GM10266 (cell line): ENCODE data around the gene CBY1.

Experiments used
- DNase-seq: peaks from one replicate; pipeline ENCODE4 v3.0.0; 2012; ENCODE audit errors: extremely low spot score
- CTCF ChIP-seq: IDR thresholded peaks from 2 replicates; pipeline ENCODE4 v1.5.1; 2012; ENCODE audit warnings: mild to moderate bottlenecking, low read depth; ENCODE audit not compliant: control insufficient read depth, insufficient read depth; ENCODE audit errors: missing control alignments

Gene CBY1

GRCh38 chr22:38715852-38716251 lies 59.4 kb downstream of the CBY1 start:
- TF ChIP-seq CTCF = no peak
- DNase-seq = no peak

- DNase-seq = no peak
- no peak for TF ChIP-seq CTCF
Measured at GRCh38 chr22:38716271-38716670, 59.8 kb downstream of the CBY1 start.

DNA sequence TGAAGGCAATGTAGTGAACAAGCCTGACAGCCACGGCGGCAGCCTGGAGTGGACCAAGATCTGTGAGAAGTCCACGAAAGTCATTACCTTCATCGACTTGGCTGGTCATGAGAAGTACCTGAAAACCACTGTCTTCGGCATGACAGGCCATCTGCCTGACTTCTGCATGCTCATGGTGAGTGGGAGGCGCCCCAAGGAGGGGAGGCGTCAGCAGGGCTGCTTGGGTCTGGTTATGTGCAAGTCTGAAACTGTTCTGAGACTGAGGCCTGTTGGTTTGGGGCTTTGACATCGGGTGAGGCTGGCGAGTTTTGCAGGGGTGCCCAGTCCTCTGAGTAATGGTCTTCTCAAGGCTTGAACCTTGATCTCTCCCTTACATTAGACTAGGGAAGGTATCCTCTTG lies 60.4 kb downstream of the CBY1 start:
- DNase-seq = no peak
- no peak for TF ChIP-seq CTCF

DNA sequence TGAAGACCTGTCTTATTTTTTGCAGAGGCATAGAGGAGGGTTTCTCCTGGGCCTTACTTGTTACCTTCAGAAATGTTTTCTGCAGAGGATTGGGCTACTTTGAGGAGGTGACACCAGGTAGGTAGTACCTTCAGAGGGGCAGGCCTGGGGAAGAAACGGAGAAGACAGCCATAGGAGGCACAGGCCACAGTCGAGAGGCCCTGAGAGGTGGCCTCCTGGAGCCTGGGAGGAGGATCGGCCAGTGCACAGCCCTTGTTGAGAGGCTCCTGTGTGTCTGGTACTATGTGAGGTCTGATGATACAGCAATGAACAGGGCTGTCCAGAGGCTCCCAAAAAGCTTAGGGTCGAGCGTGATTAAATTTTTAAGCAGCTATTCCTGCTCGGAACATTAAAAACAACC lies 60.8 kb downstream of the CBY1 start:
- no peak for DNase-seq
- TF ChIP-seq CTCF = no peak

DNA sequence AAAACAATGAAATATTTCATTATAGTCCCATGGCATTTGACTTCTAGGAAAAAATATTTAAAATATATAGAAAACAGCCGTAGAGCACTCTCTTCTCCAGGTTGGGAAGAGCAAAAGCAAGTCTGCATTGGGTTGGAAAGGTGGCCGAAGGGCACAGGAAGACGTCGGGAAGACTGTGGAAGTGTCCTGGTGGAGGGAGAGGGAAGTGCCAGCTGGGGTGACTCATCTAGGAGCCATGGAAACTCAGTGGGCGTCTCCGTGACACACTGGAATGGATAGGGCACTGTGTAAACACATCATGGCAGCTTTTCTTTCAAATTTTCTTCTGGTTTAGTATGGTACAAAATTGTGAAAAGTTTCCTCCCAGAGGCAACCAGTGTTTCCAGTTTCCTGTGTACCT lies 62.0 kb downstream of the CBY1 start:
- no peak for DNase-seq

DNA sequence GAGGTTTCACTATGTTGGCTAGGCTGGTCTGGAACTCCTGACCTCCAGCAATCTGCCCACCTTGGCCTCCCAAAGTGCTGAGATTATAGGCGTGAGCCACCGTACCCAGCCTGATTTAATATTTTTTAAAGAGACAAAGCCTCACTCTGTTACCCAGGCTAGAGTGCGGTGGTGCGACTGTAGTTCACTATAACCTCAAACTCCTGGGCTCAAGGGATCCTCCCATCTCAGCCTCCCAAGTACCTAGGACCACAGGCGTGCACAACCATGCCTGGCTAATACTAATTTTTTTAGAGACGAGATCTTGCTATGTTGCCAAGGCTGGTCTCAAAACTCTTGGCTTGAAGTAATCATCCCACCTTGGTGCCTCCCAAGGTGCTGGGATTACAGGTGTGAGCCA lies 62.8 kb downstream of the CBY1 start:
- DNase-seq = no peak
- TF ChIP-seq CTCF = no peak

More for the DNA sequence above, 62.0 kb downstream of the CBY1 start:
- TF ChIP-seq CTCF = no peak

DNA sequence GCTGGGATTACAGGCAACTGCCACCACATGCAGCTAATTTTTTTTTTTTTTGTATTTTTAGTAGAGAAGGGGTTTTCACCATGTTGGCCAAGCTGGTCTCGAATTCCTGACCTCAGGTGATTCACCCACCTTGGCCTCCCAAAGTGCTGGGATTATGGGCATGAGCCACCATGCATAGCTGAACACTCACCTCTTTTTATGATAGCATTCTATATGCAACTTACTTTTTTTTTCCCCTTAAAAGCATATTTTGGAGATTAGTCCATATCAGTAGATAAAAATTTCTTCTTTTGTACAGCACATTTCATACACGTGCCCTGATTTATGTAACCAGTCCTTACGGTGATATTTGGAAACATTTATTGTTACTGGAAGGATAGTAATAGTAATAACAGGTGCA lies 63.9 kb downstream of the CBY1 start:
- no peak for DNase-seq

More for the DNA sequence above, 63.9 kb downstream of the CBY1 start:
- TF ChIP-seq CTCF = no peak
